Naive thymus-derived CD4-positive, alpha-beta T cell (primary cell): Measurements from ENCODE around the gene F2RL2. TPM values are rescaled to one million over a fixed set of nuclear protein-coding genes. Genes with fewer than 3 reads are reported as not detected.

Experiments
- ATAC-seq: fragments of 150-1000 bp; cut with Tn5 transposase; 2 replicates; pipeline ENCODE4 v1.10.0; 2021; ENCODE audit warnings: mild to moderate bottlenecking, moderate library complexity
- CTCF ChIA-PET: fragments of 350-600 bp; sonication (Branson Sonifier 250); formaldehyde crosslinking; loops from one replicate; lab custom pipeline; 2021; ENCODE audit warnings: antibody characterized with exemption; lab: Charles Lee
- POLR2A ChIA-PET: fragments of 350-600 bp; sonication (Branson Sonifier 250); formaldehyde crosslinking; loops from one replicate; lab custom pipeline; 2021; ENCODE audit warnings: antibody characterized with exemption, inconsistent platforms; lab: Charles Lee
- DNase-seq, 9 donors: peaks; one replicate each; pipeline versions ENCODE4 v3.0.0 to v3.0.0-alpha.2; 2020 to 2022; ENCODE audit warnings: mixed read lengths in 1 of 9
- H3K27ac ChIP-seq: one replicate; pipeline ENCODE4 v1.7.0; 2013; ENCODE audit warnings: mild to moderate bottlenecking, low read depth, low read length, moderate library complexity
- H3K27me3 ChIP-seq, 2 donors: one replicate each; pipeline ENCODE4 v1.7.0; 2013; ENCODE audit warnings: low read length in 2 of 2, mild to moderate bottlenecking in 2 of 2, moderate library complexity in 2 of 2; ENCODE audit not compliant: control insufficient read depth in 2 of 2, insufficient read depth in 2 of 2
- H3K36me3 ChIP-seq, 3 experiments: 1 replicate in 2 of 3; 2 replicates in 1 of 3; pipeline ENCODE4 v1.7.0; 2013; ENCODE audit warnings: low read length in 3 of 3, mild to moderate bottlenecking in 3 of 3, moderate library complexity in 1 of 3; ENCODE audit not compliant: insufficient read depth in 3 of 3, control insufficient read depth in 2 of 3
- H3K4me1 ChIP-seq, 2 donors: one replicate each; pipeline ENCODE4 v1.7.0; 2013; ENCODE audit warnings: low read length in 2 of 2, mild to moderate bottlenecking in 2 of 2, moderate library complexity in 1 of 2; ENCODE audit not compliant: control insufficient read depth in 2 of 2, insufficient read depth in 2 of 2
- H3K4me3 ChIP-seq: 2 replicates; pipeline ENCODE4 v1.7.0; 2013; ENCODE audit warnings: mild to moderate bottlenecking, low read length
- H3K9me3 ChIP-seq, 3 experiments: 1 replicate in 2 of 3; 2 replicates in 1 of 3; pipeline ENCODE4 v1.7.0; 2013; ENCODE audit warnings: low read length in 3 of 3; ENCODE audit not compliant: control insufficient read depth in 2 of 3
- H3K27ac Mint-ChIP-seq, 9 donors: one replicate each; pipeline ENCODE4 v1.8.0; 2020 to 2022; ENCODE audit warnings: mixed read lengths in 9 of 9, mild to moderate bottlenecking in 8 of 9, moderate library complexity in 5 of 9, inconsistent platforms in 2 of 9
- H3K27me3 Mint-ChIP-seq, 5 donors: one replicate each; pipeline ENCODE4 v1.8.0; 2021 to 2022; ENCODE audit warnings: mixed read lengths in 5 of 5, mild to moderate bottlenecking in 1 of 5
- H3K36me3 Mint-ChIP-seq, 5 donors: one replicate each; pipeline ENCODE4 v1.8.0; 2020 to 2022; ENCODE audit warnings: mixed read lengths in 5 of 5, mild to moderate bottlenecking in 3 of 5, inconsistent platforms in 1 of 5
- H3K4me1 Mint-ChIP-seq, 7 donors: one replicate each; pipeline ENCODE4 v1.8.0; 2020 to 2022; ENCODE audit warnings: mixed read lengths in 7 of 7, mild to moderate bottlenecking in 3 of 7, inconsistent platforms in 1 of 7
- H3K4me3 Mint-ChIP-seq, 10 donors: one replicate each; pipeline ENCODE4 v1.8.0; 2020 to 2022; ENCODE audit warnings: mild to moderate bottlenecking in 10 of 10, mixed read lengths in 10 of 10, moderate library complexity in 6 of 10, inconsistent platforms in 2 of 10
- H3K9me3 Mint-ChIP-seq, 11 donors: one replicate each; pipeline ENCODE4 v1.8.0; 2020 to 2022; ENCODE audit warnings: mixed read lengths in 11 of 11, mild to moderate bottlenecking in 4 of 11, inconsistent platforms in 1 of 11, moderate library complexity in 1 of 11
- intact Hi-C, 2 donors: fragments of 100-400 bp; cut with micrococcal nuclease; formaldehyde crosslinking; loops; one replicate each; pipeline ENCODE4 v1.15.1; 2023
- polyA plus RNA-seq, 2 donors: library from polyadenylated mRNA; unstranded; fragments of 300-500 nt; fragmentation: Illumina TruSeq; gene quantifications; one replicate each; pipeline ENCODE4 v1.2.3, GENCODE V29; 2021
- total RNA-seq, 6 experiments: library from RNA in 5 of 6; stranded (reverse) in 5 of 6; gene quantifications; 1 replicate in 5 of 6; 2 replicates in 1 of 6; pipeline ENCODE4 v1.2.3 and lab custom pipeline; 2021 to 2026

The F2RL2 gene
- total and polyA plus RNA-seq, 7 experiments from 2014 or later, result 0.46 to 0.51 TPM; not detected in 5

DNA sequence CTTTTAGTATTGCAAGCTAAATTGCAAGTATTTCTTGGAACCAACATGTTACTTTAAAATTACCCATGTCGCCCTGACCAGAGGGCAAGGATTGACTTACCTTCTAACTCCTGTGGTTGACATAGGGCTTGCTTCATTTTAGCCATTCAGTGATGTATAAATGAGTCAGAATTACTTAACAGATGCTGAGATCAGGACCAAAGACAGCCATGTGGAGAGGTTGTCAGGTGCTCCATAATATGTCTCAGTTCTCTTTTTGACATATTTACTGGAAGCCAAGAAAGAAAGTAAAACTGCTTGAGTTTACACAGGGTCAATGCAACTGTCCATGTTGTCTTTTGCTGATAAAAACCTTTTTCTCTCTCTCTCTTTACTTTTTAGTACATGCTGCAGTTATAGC lies 33.2 kb downstream of the F2RL2 start:
- Histone ChIP-seq H3K27ac (no peak overlapping the region), H3K9me3 (no peaks in the 10 kb centered on the region), H3K36me3 (peaks cover 0 to 32% (median 15%) of the 10 kb centered on the region in 3 experiments), H3K4me1 (no peaks in the 10 kb centered on the region), H3K4me3 (no peak overlapping the region), H3K27me3 (no peaks in the 10 kb centered on the region)
- intact Hi-C loops, result no loop called here
- H3K36me3 Mint-ChIP-seq, result peaks cover 17 to 48% (median 35%) of the 10 kb centered on the region in 5 donors
- H3K4me1 Mint-ChIP-seq, result peaks cover 0 to 13% (median 0%) of the 10 kb centered on the region in 7 donors
- ChIA-PET CTCF (no interaction called here), POLR2A (no interaction called here)
- DNase-seq, result no peak
- no peaks in the 10 kb centered on the region for H3K27me3 Mint-ChIP-seq
- H3K9me3 Mint-ChIP-seq, result no peaks in the 10 kb centered on the region
- no peak overlapping the region for H3K27ac Mint-ChIP-seq
- H3K4me3 Mint-ChIP-seq, result no peak overlapping the region
- ATAC-seq, result no peak

DNA sequence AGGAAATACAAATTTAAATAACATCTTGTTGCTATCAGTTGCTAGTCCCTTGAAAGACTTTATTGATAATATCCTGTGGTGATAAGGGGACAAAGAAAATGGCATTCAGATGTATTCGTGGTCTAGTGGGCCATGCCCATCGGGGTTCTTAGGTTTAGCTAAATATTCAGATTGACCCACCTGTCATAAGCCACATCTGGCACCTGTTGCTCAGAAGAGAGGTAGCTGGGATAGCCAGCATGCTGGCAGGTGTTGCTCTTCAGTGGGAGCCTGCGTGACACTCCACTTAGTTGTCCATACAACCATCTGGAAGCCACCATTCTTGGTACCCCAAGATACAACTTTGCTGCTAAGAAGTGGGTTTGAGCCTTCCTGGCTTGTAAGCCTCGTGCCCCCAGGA lies 36.7 kb downstream of the F2RL2 start:
- Histone ChIP-seq H3K27ac (no peak overlapping the region), H3K27me3 (no peaks in the 10 kb centered on the region), H3K9me3 (no peaks in the 10 kb centered on the region), H3K4me3 (no peak overlapping the region), H3K4me1 (no peaks in the 10 kb centered on the region), H3K36me3 (peaks cover 0 to 17% (median 0%) of the 10 kb centered on the region in 3 experiments)
- H3K4me1 Mint-ChIP-seq, result peaks cover 0 to 27% (median 0%) of the 10 kb centered on the region in 7 donors
- no peaks in the 10 kb centered on the region for H3K27me3 Mint-ChIP-seq
- H3K9me3 Mint-ChIP-seq, result no peaks in the 10 kb centered on the region
- no peak for ATAC-seq
- H3K27ac Mint-ChIP-seq, result peak overlapping the region in 1 of 9 donors; percentile 51
- DNase-seq, result no peak
- intact Hi-C loops, result no loop called here
- H3K36me3 Mint-ChIP-seq, result peaks cover 5 to 26% (median 15%) of the 10 kb centered on the region in 5 donors
- ChIA-PET CTCF (interaction anchor here (0.8 kb wide), 1 partner anchor 330 kb away, joined by 3 read pairs; no protein-coding TSS in a partner anchor), POLR2A (no interaction called here)
- no peak overlapping the region for H3K4me3 Mint-ChIP-seq

DNA sequence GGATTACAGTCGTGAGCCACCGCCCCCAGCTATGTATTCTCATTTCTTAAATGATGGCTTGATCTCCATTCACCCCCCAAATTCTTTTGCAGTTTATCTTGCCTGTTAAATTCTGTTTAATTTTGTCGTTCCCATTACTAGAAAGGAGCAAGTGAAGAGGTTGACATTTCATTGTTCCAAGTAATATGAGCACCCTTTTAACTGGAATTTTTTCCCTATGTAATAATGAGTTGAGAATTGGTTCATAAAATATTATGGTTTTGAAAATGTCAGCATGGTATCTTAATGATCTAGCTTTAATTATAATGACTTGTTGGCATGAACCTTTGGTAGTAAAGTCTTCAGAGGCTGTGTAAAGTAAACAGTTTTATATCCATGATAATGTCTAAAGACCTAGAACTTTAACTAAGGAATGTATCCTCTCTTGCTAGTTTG lies 37.4 kb downstream of the F2RL2 start:
- Mint-ChIP-seq H3K27me3 (no peaks in the 10 kb centered on the region), H3K4me1 (peaks cover 0 to 31% (median 3%) of the 10 kb centered on the region in 7 donors), H3K36me3 (peaks cover 0 to 23% (median 14%) of the 10 kb centered on the region in 5 donors), H3K9me3 (no peaks in the 10 kb centered on the region), H3K4me3 (no peak overlapping the region), H3K27ac (peak overlapping the region in 1 of 9 donors; percentile 43)
- POLR2A ChIA-PET, result no interaction called here
- intact Hi-C loops, result no loop called here
- H3K4me3 ChIP-seq, result no peak overlapping the region
- DNase-seq, result no peak
- CTCF ChIA-PET, result no interaction called here
- H3K9me3 ChIP-seq, result no peaks in the 10 kb centered on the region
- H3K4me1 ChIP-seq, result no peaks in the 10 kb centered on the region
- peaks cover 0 to 14% (median 0%) of the 10 kb centered on the region in 3 experiments for H3K36me3 ChIP-seq
- no peaks in the 10 kb centered on the region for H3K27me3 ChIP-seq
- no peak overlapping the region for H3K27ac ChIP-seq
- ATAC-seq, result no peak

DNA sequence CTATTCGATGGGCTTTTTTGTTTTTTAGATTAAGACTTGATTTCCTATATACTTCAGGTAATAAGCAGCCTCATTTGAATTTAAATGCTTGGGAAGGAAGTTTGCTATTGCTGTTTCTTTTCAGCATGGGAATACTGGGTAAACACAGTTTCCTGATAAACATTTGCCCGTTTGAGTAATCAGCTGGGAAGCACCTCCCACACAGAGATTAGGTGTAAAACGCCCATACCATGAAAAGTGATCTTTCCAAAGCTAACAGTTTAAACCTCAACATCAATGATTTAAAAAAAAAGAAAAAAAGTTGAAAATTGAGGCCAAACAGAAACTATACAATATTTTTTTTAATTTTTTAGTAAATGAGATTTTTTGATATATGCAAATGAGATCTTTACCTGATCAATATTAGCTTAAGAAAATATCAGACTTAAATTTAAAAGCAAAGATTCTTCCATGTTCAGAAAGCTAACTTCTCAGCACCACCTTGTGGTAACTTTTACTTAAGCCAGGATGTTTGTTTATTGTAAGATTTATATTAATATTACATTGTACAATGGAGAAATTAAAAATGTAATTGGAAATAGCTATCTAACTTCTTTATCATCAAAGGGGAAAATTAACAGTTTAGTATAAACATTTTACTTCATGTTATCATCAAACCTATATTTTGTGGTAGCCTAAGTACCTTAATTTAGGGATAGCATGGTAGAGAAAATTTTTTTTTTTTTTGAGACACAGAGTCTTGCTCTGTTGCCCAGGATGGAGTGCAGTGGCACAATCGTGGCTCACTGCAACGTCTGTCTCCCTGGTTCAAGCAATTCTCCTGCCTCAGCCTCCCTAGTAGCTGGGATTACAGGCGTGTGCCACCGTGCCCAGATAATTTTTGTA lies 39.8 kb downstream of the F2RL2 start:
- ATAC-seq (no peak), DNase-seq (peak in 5 of 9 donors; percentile 14 to 33 (median 23))
- no peaks in the 10 kb centered on the region for H3K27me3 ChIP-seq
- no peak overlapping the region for H3K27ac ChIP-seq
- CTCF ChIA-PET, result interaction anchor here (0.6 to 4.3 kb wide), 16 partner anchors 12 to 1414 kb away, joined by 3 to 25 read pairs (median 5); partner anchors contain the start of gene IQGAP2
- intact Hi-C loops, result loop anchor here (1.0 to 5.0 kb wide), 8 partner anchors 39 to 849 kb away; partner anchors contain the start of gene IQGAP2 (in 1 of the 2)
- H3K4me1 Mint-ChIP-seq, result peaks cover 0 to 24% (median 7%) of the 10 kb centered on the region in 7 donors
- H3K4me3 Mint-ChIP-seq, result no peak overlapping the region
- H3K9me3 Mint-ChIP-seq, result no peaks in the 10 kb centered on the region
- H3K4me1 ChIP-seq, result no peaks in the 10 kb centered on the region
- H3K36me3 ChIP-seq, result peaks cover 0 to 4% (median 0%) of the 10 kb centered on the region in 3 experiments
- H3K36me3 Mint-ChIP-seq, result peaks cover 0 to 19% (median 6%) of the 10 kb centered on the region in 5 donors
- H3K4me3 ChIP-seq, result no peak overlapping the region
- peak overlapping the region in 3 of 9 donors; percentile 18 to 65 (median 29) for H3K27ac Mint-ChIP-seq
- no peaks in the 10 kb centered on the region for H3K27me3 Mint-ChIP-seq
- POLR2A ChIA-PET, result interaction anchor here (0.6 to 1.2 kb wide), 5 partner anchors 36 to 442 kb away, joined by 3 to 5 read pairs (median 3); no protein-coding TSS in a partner anchor
- H3K9me3 ChIP-seq, result no peaks in the 10 kb centered on the region

DNA sequence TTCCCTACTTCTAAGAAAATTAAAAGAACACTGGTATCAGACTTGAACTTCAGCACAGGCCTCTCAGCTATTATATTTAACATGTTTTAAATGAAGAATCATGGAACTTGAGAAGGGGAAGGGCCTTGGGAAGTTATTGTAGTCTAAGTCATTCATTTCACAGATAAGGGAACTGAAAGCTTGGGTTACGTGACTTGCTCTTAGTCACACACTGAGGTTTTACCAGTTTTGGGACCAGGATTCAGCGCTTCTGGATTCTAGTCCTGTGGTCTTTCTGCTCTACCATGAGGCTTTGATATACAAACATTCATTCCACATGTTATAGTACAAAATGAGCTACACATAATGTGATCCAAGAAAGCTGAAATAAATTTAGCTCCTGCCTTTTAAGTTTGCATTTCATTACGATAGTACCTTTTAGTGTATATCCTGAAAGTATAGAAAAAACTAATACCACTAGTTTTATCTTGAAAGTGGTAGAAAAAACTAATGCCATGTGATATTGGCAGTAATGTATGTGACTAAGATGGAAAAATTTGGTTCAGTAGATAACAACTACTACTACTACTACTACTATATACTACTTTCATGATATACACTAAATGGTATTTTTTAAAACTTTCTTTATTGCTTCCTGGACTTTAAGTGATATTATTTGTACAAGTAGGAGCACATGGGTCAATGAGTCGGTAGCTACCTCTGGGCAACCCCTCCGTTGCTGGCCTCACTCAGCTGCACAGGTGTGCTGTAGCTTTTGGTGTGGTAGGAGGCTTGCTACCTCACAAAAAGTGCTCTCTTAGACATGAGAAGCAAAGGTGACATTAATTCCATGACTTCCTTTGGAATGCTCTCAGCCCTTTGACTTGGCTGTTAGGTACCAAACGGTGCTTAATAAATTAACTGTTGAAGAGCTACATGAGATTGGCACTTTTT lies 40.7 kb downstream of the F2RL2 start:
- Histone ChIP-seq H3K4me1 (no peaks in the 10 kb centered on the region), H3K4me3 (no peak overlapping the region), H3K36me3 (peaks cover 0 to 9% (median 0%) of the 10 kb centered on the region in 3 experiments), H3K9me3 (no peaks in the 10 kb centered on the region), H3K27me3 (no peaks in the 10 kb centered on the region), H3K27ac (no peak overlapping the region)
- intact Hi-C loops, result loop anchor here (1.0 to 5.0 kb wide), 9 partner anchors 35 to 848 kb away; partner anchors contain the start of gene IQGAP2 (in 1 of the 2)
- Mint-ChIP-seq H3K4me3 (no peak overlapping the region), H3K4me1 (peaks cover 0 to 31% (median 13%) of the 10 kb centered on the region in 7 donors), H3K27ac (peak overlapping the region in 4 of 9 donors; percentile 18 to 76 (median 47)), H3K36me3 (peaks cover 0 to 17% (median 6%) of the 10 kb centered on the region in 5 donors), H3K9me3 (no peaks in the 10 kb centered on the region), H3K27me3 (no peaks in the 10 kb centered on the region)
- CTCF ChIA-PET, result interaction anchor here (0.5 to 4.3 kb wide), 11 partner anchors 10 to 328 kb away, joined by 3 to 25 read pairs (median 5); partner anchors contain the start of gene IQGAP2
- POLR2A ChIA-PET, result interaction anchor here (0.6 to 1.2 kb wide), 5 partner anchors 35 to 441 kb away, joined by 3 to 5 read pairs (median 3); no protein-coding TSS in a partner anchor
- DNase-seq, result no peak
- peak; percentile 76 for ATAC-seq
